ENCODE data around the gene SPATA3.

The SPATA3 gene

GRCh38 chr2:231041061-231041689, 45.3 kb downstream of the SPATA3 start:
- TF ChIP-seq CTCF (IDR thresholded peaks at IDR 0.05) = no peak

- TF ChIP-seq CTCF (IDR thresholded peaks at IDR 0.05) = no peak
Observed at GRCh38 chr2:231043796-231044195, 47.9 kb downstream of the SPATA3 start.

GRCh38 chr2:231046916-231047273, 51.0 kb downstream of the SPATA3 start:
- no peak for TF ChIP-seq CTCF (IDR thresholded peaks at IDR 0.05)

- no peak for TF ChIP-seq CTCF (IDR thresholded peaks at IDR 0.05)
Observed at GRCh38 chr2:231047274-231047922, 51.5 kb downstream of the SPATA3 start.

GRCh38 chr2:231047923-231048915, 52.3 kb downstream of the SPATA3 start:
- TF ChIP-seq CTCF (IDR thresholded peaks at IDR 0.05) = no peak

- TF ChIP-seq CTCF (IDR thresholded peaks at IDR 0.05) = no peak
Observed at GRCh38 chr2:231049286-231050017, 53.5 kb downstream of the SPATA3 start.

Measured in LNCAP (cell line).